GM06990 (cell line): Measurements from ENCODE around the gene GRK6.

Experiments used
- DNase-seq: peaks from one replicate; pipeline ENCODE4 v3.0.0-alpha.2; 2011; ENCODE audit not compliant: insufficient read length; ENCODE audit errors: extremely low read depth
- H3K27me3 ChIP-seq: replicated peaks from 2 replicates; pipeline ENCODE4 v1.6.0; 2011; ENCODE audit warnings: low read length; ENCODE audit not compliant: control insufficient read depth, insufficient read depth
- H3K36me3 ChIP-seq: 2 replicates; pipeline ENCODE4 v1.5.1; 2011; ENCODE audit warnings: low read length; ENCODE audit not compliant: control insufficient read depth, insufficient read depth
- H3K4me3 ChIP-seq: replicated peaks from 2 replicates; pipeline ENCODE4 v1.5.1; 2011; ENCODE audit warnings: low read depth, mild to moderate bottlenecking, control low read depth, low read length
- CTCF ChIP-seq: IDR thresholded peaks from 2 replicates; pipeline ENCODE4 v1.5.1; 2011; ENCODE audit warnings: low read length, control low read depth, mild to moderate bottlenecking, inconsistent platforms; ENCODE audit not compliant: insufficient read depth, poor library complexity, severe bottlenecking

The GRK6 gene

GRCh38 chr5:177439518-177440053, 13.1 kb downstream of the GRK6 start:
- H3K27me3 ChIP-seq = no peaks in the 10 kb centered on the region
- TF ChIP-seq CTCF = no peak
- H3K4me3 ChIP-seq = no peak overlapping the region
- DNase-seq = no peak
- peaks cover 50% of the 10 kb centered on the region for H3K36me3 ChIP-seq

GRCh38 chr5:177440211-177440989, 13.9 kb downstream of the GRK6 start:
- peaks cover 42% of the 10 kb centered on the region for H3K36me3 ChIP-seq
- DNase-seq = no peak

GRCh38 chr5:177440990-177441780, 14.7 kb downstream of the GRK6 start:
- Histone ChIP-seq H3K4me3 (no peak overlapping the region), H3K27me3 (no peaks in the 10 kb centered on the region), H3K36me3 (peaks cover 39% of the 10 kb centered on the region)
- TF ChIP-seq CTCF = no peak
- DNase-seq = no peak

More at GRCh38 chr5:177440211-177440989, 13.9 kb downstream of the GRK6 start:
- no peak for TF ChIP-seq CTCF
- no peaks in the 10 kb centered on the region for H3K27me3 ChIP-seq
- H3K4me3 ChIP-seq = no peak overlapping the region

GRCh38 chr5:177442066-177442826, 15.8 kb downstream of the GRK6 start:
- Histone ChIP-seq H3K36me3 (peaks cover 34% of the 10 kb centered on the region), H3K27me3 (no peaks in the 10 kb centered on the region), H3K4me3 (no peak overlapping the region)
- DNase-seq = peak; percentile 16
- TF ChIP-seq CTCF = no peak

GRCh38 chr5:177443144-177443983, 16.9 kb downstream of the GRK6 start:
- no peaks in the 10 kb centered on the region for H3K27me3 ChIP-seq
- peaks cover 26% of the 10 kb centered on the region for H3K36me3 ChIP-seq
- DNase-seq = no peak
- no peak for TF ChIP-seq CTCF
- H3K4me3 ChIP-seq = no peak overlapping the region
